MCF 10A (cell line): ENCODE results near the gene DBN1. TPM values are rescaled to one million over a fixed set of nuclear protein-coding genes. Genes with fewer than 3 reads are reported as not detected.

ENCODE experiments used
- BruUV-seq: library from RNA; stranded (reverse); fragments of 400-500 nt; replicated peaks from 2 replicates; lab custom pipeline; 2021; lab: Mats Ljungman, UMichigan
- CTCF ChIA-PET: fragments of 300-600 bp; sonication (Branson Sonifier 250); formaldehyde crosslinking; extraction: SDS; loops from one replicate; lab custom pipeline; 2021; ENCODE audit warnings: antibody characterized with exemption, inconsistent platforms; lab: Yijun Ruan, JAX
- POLR2A ChIA-PET: fragments of 300-600, 350-650 bp; sonication (Branson Sonifier 250); formaldehyde crosslinking; extraction: SDS; loops from one replicate; lab custom pipeline; 2020; ENCODE audit warnings: antibody characterized with exemption, inconsistent platforms; lab: Yijun Ruan, JAX
- DNase-seq: peaks from one replicate; pipeline ENCODE4 v3.0.0-alpha.2; 2018; ENCODE audit not compliant: unreplicated experiment
- H3K27ac Mint-ChIP-seq: one replicate; pipeline ENCODE4 v1.8.0; 2022; ENCODE audit warnings: mild to moderate bottlenecking, low read depth, mixed read lengths; ENCODE audit not compliant: unreplicated experiment
- H3K27me3 Mint-ChIP-seq: one replicate; pipeline ENCODE4 v1.8.0; 2022; ENCODE audit warnings: mixed read lengths; ENCODE audit not compliant: insufficient read depth, unreplicated experiment
- H3K36me3 Mint-ChIP-seq: one replicate; pipeline ENCODE4 v1.8.0; 2022; ENCODE audit warnings: mild to moderate bottlenecking, moderate library complexity, mixed read lengths; ENCODE audit not compliant: insufficient read depth, unreplicated experiment
- H3K4me1 Mint-ChIP-seq: one replicate; pipeline ENCODE4 v1.8.0; 2022; ENCODE audit warnings: mixed read lengths; ENCODE audit not compliant: insufficient read depth, unreplicated experiment
- H3K4me3 Mint-ChIP-seq: one replicate; pipeline ENCODE4 v1.8.0; 2022; ENCODE audit warnings: mild to moderate bottlenecking, moderate library complexity, mixed read lengths; ENCODE audit not compliant: unreplicated experiment
- H3K9me3 Mint-ChIP-seq: one replicate; pipeline ENCODE4 v1.8.0; 2022; ENCODE audit warnings: mixed read lengths; ENCODE audit not compliant: unreplicated experiment
- intact Hi-C: fragments of 100-400 bp; cut with micrococcal nuclease; formaldehyde crosslinking; loops from 2 replicates; pipeline ENCODE4 v1.14.1; 2022
- total RNA-seq: library from RNA; stranded (reverse); gene quantifications from 2 replicates; pipeline ENCODE4 v1.2.3, GENCODE V29; 2022
- TF ChIP-seq, protein P1 (sequence below): fragments of 200-600 bp; IDR thresholded peaks from one replicate; pipeline ENCODE4 v1.8.0; 2022; ENCODE audit warnings: antibody characterized with exemption, mild to moderate bottlenecking; ENCODE audit not compliant: unreplicated experiment

The DBN1 gene
- total RNA-seq, 1 experiment from 2014 or later = 165 TPM

DNA sequence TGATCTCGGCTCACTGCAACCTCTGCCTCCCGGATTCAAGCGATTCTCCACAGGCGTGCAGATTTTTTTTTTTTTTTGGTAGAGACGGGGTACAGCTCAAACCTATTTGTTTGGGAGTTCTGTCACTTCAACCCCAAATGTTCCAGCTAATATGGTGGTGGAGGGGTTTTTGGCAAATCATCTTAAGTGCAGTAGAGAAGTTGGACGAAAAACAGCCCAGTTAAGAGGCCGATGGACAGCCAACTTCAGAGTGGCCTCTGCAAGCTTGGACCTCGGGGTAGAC, 27.6 kb downstream of the DBN1 start:
- no peak for DNase-seq
- no TSS peak for BruUV-seq
- TF ChIP-seq, protein P1, sequence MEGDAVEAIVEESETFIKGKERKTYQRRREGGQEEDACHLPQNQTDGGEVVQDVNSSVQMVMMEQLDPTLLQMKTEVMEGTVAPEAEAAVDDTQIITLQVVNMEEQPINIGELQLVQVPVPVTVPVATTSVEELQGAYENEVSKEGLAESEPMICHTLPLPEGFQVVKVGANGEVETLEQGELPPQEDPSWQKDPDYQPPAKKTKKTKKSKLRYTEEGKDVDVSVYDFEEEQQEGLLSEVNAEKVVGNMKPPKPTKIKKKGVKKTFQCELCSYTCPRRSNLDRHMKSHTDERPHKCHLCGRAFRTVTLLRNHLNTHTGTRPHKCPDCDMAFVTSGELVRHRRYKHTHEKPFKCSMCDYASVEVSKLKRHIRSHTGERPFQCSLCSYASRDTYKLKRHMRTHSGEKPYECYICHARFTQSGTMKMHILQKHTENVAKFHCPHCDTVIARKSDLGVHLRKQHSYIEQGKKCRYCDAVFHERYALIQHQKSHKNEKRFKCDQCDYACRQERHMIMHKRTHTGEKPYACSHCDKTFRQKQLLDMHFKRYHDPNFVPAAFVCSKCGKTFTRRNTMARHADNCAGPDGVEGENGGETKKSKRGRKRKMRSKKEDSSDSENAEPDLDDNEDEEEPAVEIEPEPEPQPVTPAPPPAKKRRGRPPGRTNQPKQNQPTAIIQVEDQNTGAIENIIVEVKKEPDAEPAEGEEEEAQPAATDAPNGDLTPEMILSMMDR = no peak
- Mint-ChIP-seq H3K9me3 (no peaks in the 10 kb centered on the region), H3K36me3 (peaks cover 42% of the 10 kb centered on the region), H3K4me1 (peaks cover 21% of the 10 kb centered on the region), H3K27ac (no peak overlapping the region), H3K4me3 (peak overlapping the region; percentile 75), H3K27me3 (no peaks in the 10 kb centered on the region)
- intact Hi-C loops = no loop called here
- ChIA-PET CTCF (interaction anchor here (0.5 to 13.2 kb wide), 10 partner anchors 10 to 674 kb away, joined by 3 to 277 read pairs (median 6); partner anchors contain the start of genes GRK6 and PFN3), POLR2A (interaction anchor here (0.9 to 17.7 kb wide), 6 partner anchors 9 to 55 kb away, joined by 3 to 217 read pairs (median 24); partner anchors contain the start of genes GRK6 and PFN3)

DNA sequence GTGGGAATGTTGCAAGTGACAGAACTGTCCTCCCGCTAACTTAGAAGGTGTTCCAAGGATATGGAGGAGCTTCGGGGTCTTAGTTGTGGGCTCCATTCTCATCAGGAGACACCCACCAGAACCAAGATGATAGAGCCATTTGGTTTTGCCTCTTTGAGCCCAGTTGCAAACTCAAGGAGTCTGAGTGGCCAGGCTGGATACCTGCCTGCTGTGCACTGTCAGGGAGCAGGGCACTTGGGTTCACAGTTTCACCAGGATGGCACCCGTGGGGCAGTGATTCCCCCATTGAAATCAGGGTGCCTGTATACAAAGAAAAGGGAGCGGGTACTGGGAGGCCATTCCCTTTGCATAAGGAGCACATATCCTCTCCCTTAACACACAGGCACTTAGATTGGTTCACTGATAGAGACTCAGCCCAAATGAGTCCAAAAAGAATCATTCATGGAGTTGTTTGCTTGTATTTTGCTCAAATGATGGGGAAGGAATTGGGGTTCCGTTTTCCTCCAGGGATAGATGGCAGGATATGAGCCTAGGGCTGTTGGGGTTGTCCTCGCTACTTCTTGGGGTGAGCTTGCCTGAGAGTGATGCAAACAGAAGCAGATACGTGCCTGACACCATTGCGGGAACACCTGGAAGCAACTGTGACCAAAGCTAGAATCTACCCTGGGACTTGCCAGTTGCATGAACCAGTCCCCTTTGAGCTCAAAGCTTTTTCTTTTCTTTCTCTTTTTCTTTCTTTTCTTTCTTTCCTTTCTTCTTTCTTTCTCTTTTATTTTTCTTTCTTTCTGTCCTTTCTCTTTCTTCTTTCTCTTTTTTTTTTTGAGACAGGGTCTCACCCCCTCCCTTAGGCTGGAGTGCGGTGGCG, 28.1 kb downstream of the DBN1 start:
- POLR2A ChIA-PET = interaction anchor here (0.9 to 17.7 kb wide), 5 partner anchors 8 to 55 kb away, joined by 3 to 217 read pairs (median 44); partner anchors contain the start of genes GRK6 and PFN3
- no peak for DNase-seq
- CTCF ChIA-PET = interaction anchor here (0.5 to 13.2 kb wide), 9 partner anchors 10 to 136 kb away, joined by 3 to 277 read pairs (median 23); partner anchors contain the start of genes GRK6 and PFN3
- intact Hi-C loops = no loop called here
- no peaks in the 10 kb centered on the region for H3K27me3 Mint-ChIP-seq
- TF ChIP-seq, protein P1 = no peak
- BruUV-seq = TSS peak; percentile 31
- H3K4me3 Mint-ChIP-seq = peak overlapping the region; percentile 75
- peaks cover 21% of the 10 kb centered on the region for H3K4me1 Mint-ChIP-seq
- no peaks in the 10 kb centered on the region for H3K9me3 Mint-ChIP-seq
- peak overlapping the region; percentile 37 for H3K27ac Mint-ChIP-seq
- H3K36me3 Mint-ChIP-seq = peaks cover 38% of the 10 kb centered on the region

DNA sequence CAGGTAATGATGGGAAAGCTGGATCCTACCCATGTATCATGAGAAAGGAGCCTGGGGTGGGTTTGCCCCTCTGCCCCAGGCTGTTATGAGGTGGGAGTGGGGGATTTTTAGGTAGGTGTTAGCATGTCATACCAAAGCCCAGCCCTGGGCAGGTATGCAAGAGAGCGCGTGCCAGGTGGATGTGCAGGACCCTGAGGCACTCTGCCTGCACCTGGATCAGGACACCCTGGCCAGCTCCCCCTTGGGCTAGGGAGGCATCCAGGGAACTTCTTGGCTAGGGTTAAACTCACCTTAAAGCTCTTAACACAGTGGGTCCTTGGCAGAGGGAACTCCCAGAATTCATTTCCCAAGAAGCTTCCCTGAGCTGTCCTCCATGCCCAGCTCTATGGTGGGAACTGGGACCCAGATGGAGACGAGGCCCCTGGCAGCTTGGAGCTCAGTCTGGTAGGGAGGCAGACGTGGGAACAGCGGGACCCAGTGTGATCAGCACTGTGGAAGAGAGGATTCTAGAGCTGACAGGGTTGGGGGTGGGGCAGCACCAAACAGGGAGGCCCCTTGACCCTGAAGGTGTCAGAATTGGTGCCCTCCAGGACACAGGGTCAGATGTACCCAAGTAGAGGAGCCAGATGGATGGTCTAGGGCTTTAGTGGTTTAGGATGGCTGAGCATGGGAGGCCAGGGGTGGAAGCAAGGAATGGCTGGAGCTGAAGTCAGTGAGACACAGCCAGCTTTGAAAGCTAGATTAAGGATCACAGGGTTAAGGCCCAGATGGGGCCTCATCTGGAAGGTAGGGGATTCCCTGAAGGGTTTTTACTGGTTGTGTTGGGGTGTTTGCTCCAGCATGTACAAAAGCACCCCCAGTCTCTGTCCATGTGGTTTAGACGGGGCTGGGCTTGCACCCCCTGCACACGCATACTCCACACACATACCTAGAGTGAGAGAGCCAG, 29.1 kb downstream of the DBN1 start:
- H3K36me3 Mint-ChIP-seq = peaks cover 46% of the 10 kb centered on the region
- no peaks in the 10 kb centered on the region for H3K27me3 Mint-ChIP-seq
- BruUV-seq = no TSS peak
- DNase-seq = no peak
- TF ChIP-seq, protein P1 = no peak
- ChIA-PET CTCF (interaction anchor here (0.5 to 5.2 kb wide), 6 partner anchors 11 to 155 kb away, joined by 3 to 54 read pairs (median 24); partner anchors contain the start of gene GRK6), POLR2A (interaction anchor here (5.6 to 17.7 kb wide), 2 partner anchors 11 to 16 kb away, joined by 44 to 217 read pairs; partner anchors contain the start of gene GRK6)
- intact Hi-C loops = no loop called here
- no peaks in the 10 kb centered on the region for H3K9me3 Mint-ChIP-seq
- peak overlapping the region; percentile 19 for H3K4me3 Mint-ChIP-seq
- peaks cover 21% of the 10 kb centered on the region for H3K4me1 Mint-ChIP-seq
- peak overlapping the region; percentile 37 for H3K27ac Mint-ChIP-seq
